HEK293T (cell line): ENCODE data around the gene HJURP.
A peak's percentile ranks its signal among the peaks of the same experiment; 100 is the strongest.

Experiments
- ARNT ChIP-seq: fragments of 450-650 bp; IDR thresholded peaks from 2 replicates; pipeline ENCODE4 v1.6.1; 2017; ENCODE audit warnings: mild to moderate bottlenecking
- ELF4 ChIP-seq: fragments of 450-650 bp; IDR thresholded peaks from 2 replicates; pipeline ENCODE4 v1.6.1; 2017; ENCODE audit warnings: antibody characterized with exemption
- FOXA1 ChIP-seq: fragments of 450-650 bp; IDR thresholded peaks from 2 replicates; pipeline ENCODE4 v1.6.1; 2016; ENCODE audit warnings: mild to moderate bottlenecking
- FOXK2 ChIP-seq: fragments of 450-650 bp; IDR thresholded peaks from 2 replicates; pipeline ENCODE4 v1.6.1; 2016; ENCODE audit warnings: mild to moderate bottlenecking
- FOXM1 ChIP-seq: fragments of 450-650 bp; IDR thresholded peaks from 2 replicates; pipeline ENCODE4 v1.6.1; 2017; ENCODE audit warnings: mild to moderate bottlenecking, borderline replicate concordance
- L3MBTL2 ChIP-seq: fragments of 450-650 bp; conservative IDR thresholded peaks from 2 replicates; pipeline ENCODE4 v1.6.1; 2016; ENCODE audit warnings: mild to moderate bottlenecking
- LEF1 ChIP-seq: fragments of 450-650 bp; IDR thresholded peaks from 2 replicates; pipeline ENCODE4 v1.6.1; 2017; ENCODE audit warnings: mild to moderate bottlenecking, borderline replicate concordance
- NFRKB ChIP-seq: fragments of 450-650 bp; IDR thresholded peaks from 2 replicates; pipeline ENCODE4 v1.6.1; 2016; ENCODE audit warnings: mild to moderate bottlenecking, moderate library complexity
- SP1 ChIP-seq: fragments of 450-650 bp; IDR thresholded peaks from 2 replicates; pipeline ENCODE4 v1.6.1; 2017
- SUZ12 ChIP-seq: fragments of 450-650 bp; IDR thresholded peaks from 2 replicates; pipeline ENCODE4 v1.6.1; 2016; ENCODE audit warnings: mild to moderate bottlenecking
- TARDBP ChIP-seq: fragments of 450-650 bp; IDR thresholded peaks from 2 replicates; pipeline ENCODE4 v1.6.1; 2016
- TF ChIP-seq, protein P1 (sequence below): fragments of 450-650 bp; IDR thresholded peaks from 2 replicates; pipeline ENCODE4 v1.6.1; 2016

GRCh38 chr2:233810385-233810784 lies 44.0 kb downstream of the HJURP start:
- TF ChIP-seq ELF4 (no peak), SP1 (no peak), ARNT (no peak), L3MBTL2 (peak; percentile 55), NFRKB (no peak), TARDBP (no peak), FOXA1 (no peak), FOXM1 (no peak), FOXK2 (no peak), LEF1 (no peak), SUZ12 (no peak)
- TF ChIP-seq, protein P1, sequence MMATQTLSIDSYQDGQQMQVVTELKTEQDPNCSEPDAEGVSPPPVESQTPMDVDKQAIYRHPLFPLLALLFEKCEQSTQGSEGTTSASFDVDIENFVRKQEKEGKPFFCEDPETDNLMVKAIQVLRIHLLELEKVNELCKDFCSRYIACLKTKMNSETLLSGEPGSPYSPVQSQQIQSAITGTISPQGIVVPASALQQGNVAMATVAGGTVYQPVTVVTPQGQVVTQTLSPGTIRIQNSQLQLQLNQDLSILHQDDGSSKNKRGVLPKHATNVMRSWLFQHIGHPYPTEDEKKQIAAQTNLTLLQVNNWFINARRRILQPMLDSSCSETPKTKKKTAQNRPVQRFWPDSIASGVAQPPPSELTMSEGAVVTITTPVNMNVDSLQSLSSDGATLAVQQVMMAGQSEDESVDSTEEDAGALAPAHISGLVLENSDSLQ, result no peak
